Ovary (tissue), 9 donors: ENCODE data around the gene TMEM9. TPM values are rescaled to one million over a fixed set of nuclear protein-coding genes. Genes with fewer than 3 reads are reported as not detected.

ENCODE experiments used
- DNase-seq, 5 donors: peaks; one replicate each; pipeline ENCODE4 v3.0.0-alpha.2; 2019 to 2020
- H3K27ac ChIP-seq, 2 donors: fragments of 200-600 bp; one replicate each; pipeline versions ENCODE4 v1.5.1 to v1.8.0; 2019 to 2022
- H3K27me3 ChIP-seq: fragments of 200-600 bp; one replicate; pipeline ENCODE4 v1.8.0; 2022
- H3K36me3 ChIP-seq: fragments of 200-600 bp; sonication (generic); one replicate; pipeline ENCODE4 v1.5.1; 2019
- H3K4me1 ChIP-seq: one replicate; pipeline ENCODE4 v1.8.1; 2013; ENCODE audit warnings: mild to moderate bottlenecking, moderate library complexity; ENCODE audit not compliant: insufficient read depth
- H3K4me3 ChIP-seq: fragments of 200-600 bp; sonication (generic); one replicate; pipeline ENCODE4 v1.5.1; 2017
- H3K9me3 ChIP-seq, 2 donors: fragments of 200-600 bp in 1 of 2; sonication (generic) in 1 of 2; one replicate each; pipeline versions ENCODE4 v1.5.1 to v1.8.1; 2013 to 2019; ENCODE audit warnings: mild to moderate bottlenecking in 1 of 2, moderate library complexity in 1 of 2
- EP300 ChIP-seq: sonication (generic); formaldehyde crosslinking; IDR thresholded peaks from one replicate; pipeline ENCODE4 v1.6.1; 2017; ENCODE audit warnings: antibody characterized with exemption
- POLR2A ChIP-seq: fragments of 450-650 bp; IDR thresholded peaks from one replicate; pipeline ENCODE4 v1.6.1; 2017; ENCODE audit warnings: antibody characterized with exemption, mild to moderate bottlenecking, moderate library complexity
- WGBS, 3 donors: extraction: QIAGEN DNeasy Blood & Tissue Kit in 1 of 3; methylation state at CpG; one replicate each; pipeline versions ENCODE4 v1.1.5 to v1.1.7; 2013 to 2017; 5-methylcytosine and 5-hydroxymethylcytosine counted together
- intact Hi-C, 4 donors: fragments of 100-400 bp; cut with DNase I; formaldehyde crosslinking; loops; one replicate each; pipeline versions ENCODE4 v1.11.0 to v1.15.1; 2022 to 2023
- polyA plus RNA-seq, 2 donors: library from polyadenylated mRNA; stranded (reverse); fragments of 200-250 nt in 1 of 2; fragments of 350-450 nt in 1 of 2; fragmentation: Illumina TruSeq in 1 of 2; extraction: RNeasy Lipid Tissue Mini Kit (QIAGEN cat#74804) in 1 of 2; gene quantifications; one replicate each; pipeline ENCODE4 v1.2.3, GENCODE V29; 2013 to 2014
- total RNA-seq, 7 donors: library from RNA; depleted of rRNA in 2 of 7; stranded (reverse); fragments of >200 nt in 2 of 7; fragmentation: NEBNext Ultra II Directional in 3 of 7; extraction: Animal tissue kit (Norgen Biotek cat#: 25700) in 3 of 7; gene quantifications; one replicate each; pipeline versions ENCODE4 v1.1.0 to v1.2.4, GENCODE V29; 2016 to 2023
- TF ChIP-seq, protein P1 (sequence below), 3 donors: fragments of 450-650 bp in 2 of 3; fragments of 200-600 bp in 1 of 3; IDR thresholded peaks; one replicate each; pipeline versions ENCODE4 v1.5.1 to v1.8.0; 2016 to 2022; ENCODE audit warnings: antibody characterized with exemption in 3 of 3, mild to moderate bottlenecking in 1 of 3
- donor health status: DM: no; HTN: no; CAD: no; lungs with moderate emphysema.
- donor health status: DM: no; HTN: no; CAD: no.
- donor health status: Bipolar disorder and iron deficiency.
- donor health status: DM: yes; HTN: yes; CAD: no.
- donor health status: DM: no; HTN: no; CAD: no.
- donor health status: DM: yes; HTN: yes; CAD: no.

The TMEM9 gene
- total and polyA plus RNA-seq, 9 donors: 49.5 to 114 (median 88.8) TPM

DNA sequence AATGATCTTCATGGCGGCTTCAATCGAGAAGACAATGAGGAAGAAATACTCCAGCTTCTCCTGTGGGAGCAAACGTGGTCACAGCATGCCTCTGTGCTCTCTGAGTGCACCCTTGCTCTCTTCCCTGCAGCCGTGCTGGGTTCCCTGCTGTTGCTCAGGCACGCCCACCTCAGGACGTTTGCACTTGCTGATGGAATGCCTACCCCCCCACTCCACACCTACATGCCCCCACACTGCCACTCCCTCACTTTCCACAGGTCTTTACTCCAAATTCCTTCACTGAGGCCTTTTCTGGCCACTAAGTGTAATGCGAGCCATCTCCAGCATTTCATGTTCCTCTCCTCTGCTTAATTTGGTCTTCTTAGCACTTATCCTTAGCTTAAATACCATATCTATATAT lies 60.3 kb downstream of the TMEM9 start:
- H3K27me3 ChIP-seq: no peaks in the 10 kb centered on the region
- H3K27ac ChIP-seq: no peak overlapping the region
- intact Hi-C loops: no loop called here
- no peak overlapping the region for H3K4me3 ChIP-seq
- TF ChIP-seq POLR2A (no peak), EP300 (no peak)
- TF ChIP-seq, protein P1, sequence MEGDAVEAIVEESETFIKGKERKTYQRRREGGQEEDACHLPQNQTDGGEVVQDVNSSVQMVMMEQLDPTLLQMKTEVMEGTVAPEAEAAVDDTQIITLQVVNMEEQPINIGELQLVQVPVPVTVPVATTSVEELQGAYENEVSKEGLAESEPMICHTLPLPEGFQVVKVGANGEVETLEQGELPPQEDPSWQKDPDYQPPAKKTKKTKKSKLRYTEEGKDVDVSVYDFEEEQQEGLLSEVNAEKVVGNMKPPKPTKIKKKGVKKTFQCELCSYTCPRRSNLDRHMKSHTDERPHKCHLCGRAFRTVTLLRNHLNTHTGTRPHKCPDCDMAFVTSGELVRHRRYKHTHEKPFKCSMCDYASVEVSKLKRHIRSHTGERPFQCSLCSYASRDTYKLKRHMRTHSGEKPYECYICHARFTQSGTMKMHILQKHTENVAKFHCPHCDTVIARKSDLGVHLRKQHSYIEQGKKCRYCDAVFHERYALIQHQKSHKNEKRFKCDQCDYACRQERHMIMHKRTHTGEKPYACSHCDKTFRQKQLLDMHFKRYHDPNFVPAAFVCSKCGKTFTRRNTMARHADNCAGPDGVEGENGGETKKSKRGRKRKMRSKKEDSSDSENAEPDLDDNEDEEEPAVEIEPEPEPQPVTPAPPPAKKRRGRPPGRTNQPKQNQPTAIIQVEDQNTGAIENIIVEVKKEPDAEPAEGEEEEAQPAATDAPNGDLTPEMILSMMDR (IDR thresholded peaks at IDR 0.05): no peak
- WGBS, 3 donors: 71 to 77% (median 73%) methylated on average over 7 of the region's 7 CpGs
- no peak for DNase-seq
- no peaks in the 10 kb centered on the region for H3K9me3 ChIP-seq
- H3K4me1 ChIP-seq: no peaks in the 10 kb centered on the region
- H3K36me3 ChIP-seq: no peaks in the 10 kb centered on the region

DNA sequence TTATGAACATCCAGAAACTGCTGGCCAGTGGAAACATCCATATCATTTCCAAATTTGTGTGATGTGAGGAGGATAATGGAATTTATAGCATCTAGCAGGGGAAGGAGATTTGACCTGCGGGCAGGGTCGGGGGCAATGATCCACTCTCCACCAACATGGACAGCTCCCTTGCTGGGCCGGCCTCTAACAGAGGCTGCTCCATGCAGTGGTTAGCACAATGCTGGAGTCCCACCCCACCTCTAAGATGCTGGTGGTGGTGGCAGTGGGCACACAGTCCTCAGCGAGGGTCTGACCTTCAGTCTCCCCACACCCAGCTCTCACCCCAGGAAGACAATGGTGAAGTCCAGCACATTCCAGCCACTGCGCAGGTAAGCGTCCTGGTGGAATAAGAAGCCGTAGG lies 60.7 kb downstream of the TMEM9 start:
- no peak for TF ChIP-seq EP300
- TF ChIP-seq, protein P1 (IDR thresholded peaks at IDR 0.05): no peak
- TF ChIP-seq POLR2A: no peak
- Histone ChIP-seq H3K9me3 (no peaks in the 10 kb centered on the region), H3K27me3 (no peaks in the 10 kb centered on the region), H3K4me1 (no peaks in the 10 kb centered on the region), H3K4me3 (no peak overlapping the region), H3K27ac (no peak overlapping the region), H3K36me3 (no peaks in the 10 kb centered on the region)
- 85 to 94% (median 87%) methylated on average over 7 of the region's 7 CpGs for WGBS, 3 donors
- DNase-seq: no peak
- intact Hi-C loops: no loop called here

DNA sequence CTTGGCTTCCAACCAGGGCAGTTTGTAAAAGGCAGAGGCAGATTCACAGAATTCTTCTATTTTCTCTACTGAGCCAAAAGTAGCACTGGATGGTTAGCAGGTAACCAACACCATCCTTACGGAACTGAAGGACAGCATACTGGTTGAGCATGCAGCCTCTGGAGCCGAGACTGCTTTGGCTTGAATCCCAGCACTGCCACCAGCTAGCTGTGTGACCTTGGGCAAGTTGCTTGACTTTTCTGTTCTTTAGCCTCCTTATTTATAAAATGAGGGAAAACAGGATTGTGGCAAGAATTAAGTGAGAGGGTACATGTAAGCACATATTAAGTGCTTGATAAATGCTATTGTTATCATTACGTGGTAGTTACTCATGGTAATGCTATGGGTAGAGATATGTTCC lies 61.5 kb downstream of the TMEM9 start:
- WGBS, 3 donors: 58 to 73% (median 62%) methylated on average over 3 of the region's 3 CpGs
- Histone ChIP-seq H3K4me3 (no peak overlapping the region), H3K9me3 (no peaks in the 10 kb centered on the region), H3K36me3 (no peaks in the 10 kb centered on the region), H3K4me1 (no peaks in the 10 kb centered on the region), H3K27ac (no peak overlapping the region), H3K27me3 (no peaks in the 10 kb centered on the region)
- TF ChIP-seq POLR2A: no peak
- no peak for TF ChIP-seq EP300
- TF ChIP-seq, protein P1 (IDR thresholded peaks at IDR 0.05): no peak
- intact Hi-C loops: no loop called here
- DNase-seq: no peak

DNA sequence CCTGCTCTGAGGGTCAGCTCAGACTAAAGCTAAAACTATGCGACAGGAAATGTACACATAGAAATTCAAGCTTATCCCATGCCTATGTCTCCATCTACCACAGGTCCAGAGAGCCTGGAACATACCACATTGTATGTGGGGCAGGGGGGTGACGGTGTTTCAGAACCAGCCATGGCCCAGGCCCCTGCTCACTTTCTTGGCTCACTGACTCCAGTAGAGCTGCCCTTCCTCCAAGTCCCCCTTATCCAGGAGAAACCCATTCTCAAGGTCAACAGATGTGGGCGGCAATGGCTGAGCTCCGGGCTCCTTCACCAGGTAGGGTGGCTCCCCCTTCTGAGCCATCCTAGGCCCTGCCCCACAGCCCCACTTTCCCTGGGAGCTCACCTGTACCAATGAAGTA lies 63.0 kb downstream of the TMEM9 start:
- H3K27ac ChIP-seq: no peak overlapping the region
- H3K9me3 ChIP-seq: no peaks in the 10 kb centered on the region
- no peak for DNase-seq
- H3K4me3 ChIP-seq: no peak overlapping the region
- H3K36me3 ChIP-seq: no peaks in the 10 kb centered on the region
- TF ChIP-seq EP300 (no peak), POLR2A (no peak)
- TF ChIP-seq, protein P1 (IDR thresholded peaks at IDR 0.05): no peak
- 77 to 82% (median 81%) methylated on average over 4 of the region's 4 CpGs for WGBS, 3 donors
- intact Hi-C loops: no loop called here
- H3K27me3 ChIP-seq: no peaks in the 10 kb centered on the region
- H3K4me1 ChIP-seq: no peaks in the 10 kb centered on the region

DNA sequence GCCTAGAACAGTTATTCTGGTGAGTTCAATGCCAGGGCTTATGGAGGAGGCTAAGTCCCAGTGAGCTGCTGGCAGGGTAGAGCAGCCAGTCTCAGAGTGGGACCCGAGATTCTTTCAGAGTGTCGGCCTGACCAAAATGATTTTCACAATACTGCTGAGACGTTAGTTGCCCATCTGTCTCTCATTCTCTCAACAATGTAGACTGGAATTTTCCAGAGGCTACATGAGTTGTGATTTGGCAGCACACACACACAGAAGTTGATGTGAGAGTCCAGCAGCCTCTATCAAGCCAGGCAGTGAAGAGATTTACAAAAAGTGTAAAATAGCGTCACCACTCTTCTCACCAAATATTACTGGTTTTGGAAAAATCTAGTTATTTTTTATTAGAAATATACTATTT lies 63.7 kb downstream of the TMEM9 start:
- Histone ChIP-seq H3K27me3 (no peaks in the 10 kb centered on the region), H3K36me3 (no peaks in the 10 kb centered on the region), H3K4me3 (no peak overlapping the region), H3K27ac (no peak overlapping the region), H3K9me3 (no peaks in the 10 kb centered on the region), H3K4me1 (no peaks in the 10 kb centered on the region)
- intact Hi-C loops: no loop called here
- no peak for DNase-seq
- TF ChIP-seq POLR2A (no peak), EP300 (no peak)
- TF ChIP-seq, protein P1 (IDR thresholded peaks at IDR 0.05): no peak
- 70 to 81% (median 75%) methylated on average over 4 of the region's 4 CpGs for WGBS, 3 donors
